ENCODE data around the gene SSR4.

SSR4 gene

GRCh38 chrX:153766098-153766817, 28.2 kb upstream of the SSR4 start:
- H3K27me3 ChIP-seq (ENCODE audit: insufficient read depth, low read depth): no peaks in the 10 kb centered on the region; the same call in 1 of the 2 replicates
- H4K20me1 ChIP-seq (ENCODE audit: insufficient read depth): no peaks in the 10 kb centered on the region
- H3K79me2 ChIP-seq (ENCODE audit: insufficient read depth, low read depth): no peaks in the 10 kb centered on the region
- TF ChIP-seq, protein P1, sequence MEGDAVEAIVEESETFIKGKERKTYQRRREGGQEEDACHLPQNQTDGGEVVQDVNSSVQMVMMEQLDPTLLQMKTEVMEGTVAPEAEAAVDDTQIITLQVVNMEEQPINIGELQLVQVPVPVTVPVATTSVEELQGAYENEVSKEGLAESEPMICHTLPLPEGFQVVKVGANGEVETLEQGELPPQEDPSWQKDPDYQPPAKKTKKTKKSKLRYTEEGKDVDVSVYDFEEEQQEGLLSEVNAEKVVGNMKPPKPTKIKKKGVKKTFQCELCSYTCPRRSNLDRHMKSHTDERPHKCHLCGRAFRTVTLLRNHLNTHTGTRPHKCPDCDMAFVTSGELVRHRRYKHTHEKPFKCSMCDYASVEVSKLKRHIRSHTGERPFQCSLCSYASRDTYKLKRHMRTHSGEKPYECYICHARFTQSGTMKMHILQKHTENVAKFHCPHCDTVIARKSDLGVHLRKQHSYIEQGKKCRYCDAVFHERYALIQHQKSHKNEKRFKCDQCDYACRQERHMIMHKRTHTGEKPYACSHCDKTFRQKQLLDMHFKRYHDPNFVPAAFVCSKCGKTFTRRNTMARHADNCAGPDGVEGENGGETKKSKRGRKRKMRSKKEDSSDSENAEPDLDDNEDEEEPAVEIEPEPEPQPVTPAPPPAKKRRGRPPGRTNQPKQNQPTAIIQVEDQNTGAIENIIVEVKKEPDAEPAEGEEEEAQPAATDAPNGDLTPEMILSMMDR (conservative IDR thresholded peaks at IDR 0.05; ENCODE audit: low read depth, low read length): no peak
- no peak overlapping the region for H3K4me3 ChIP-seq (IDR thresholded peaks at IDR 0.05; ENCODE audit: insufficient read depth, low read depth, low read length)
- no peak overlapping the region for H2AFZ ChIP-seq (ENCODE audit: low read depth)
- no peak overlapping the region for H3K27ac ChIP-seq
- H3K9ac ChIP-seq: no peak overlapping the region
- H3K4me2 ChIP-seq: no peak overlapping the region
- H3K4me1 ChIP-seq (ENCODE audit: low read depth, poor library complexity, severe bottlenecking): no peaks in the 10 kb centered on the region
- no peaks in the 10 kb centered on the region for H3K36me3 ChIP-seq (ENCODE audit: insufficient read depth)

DNA sequence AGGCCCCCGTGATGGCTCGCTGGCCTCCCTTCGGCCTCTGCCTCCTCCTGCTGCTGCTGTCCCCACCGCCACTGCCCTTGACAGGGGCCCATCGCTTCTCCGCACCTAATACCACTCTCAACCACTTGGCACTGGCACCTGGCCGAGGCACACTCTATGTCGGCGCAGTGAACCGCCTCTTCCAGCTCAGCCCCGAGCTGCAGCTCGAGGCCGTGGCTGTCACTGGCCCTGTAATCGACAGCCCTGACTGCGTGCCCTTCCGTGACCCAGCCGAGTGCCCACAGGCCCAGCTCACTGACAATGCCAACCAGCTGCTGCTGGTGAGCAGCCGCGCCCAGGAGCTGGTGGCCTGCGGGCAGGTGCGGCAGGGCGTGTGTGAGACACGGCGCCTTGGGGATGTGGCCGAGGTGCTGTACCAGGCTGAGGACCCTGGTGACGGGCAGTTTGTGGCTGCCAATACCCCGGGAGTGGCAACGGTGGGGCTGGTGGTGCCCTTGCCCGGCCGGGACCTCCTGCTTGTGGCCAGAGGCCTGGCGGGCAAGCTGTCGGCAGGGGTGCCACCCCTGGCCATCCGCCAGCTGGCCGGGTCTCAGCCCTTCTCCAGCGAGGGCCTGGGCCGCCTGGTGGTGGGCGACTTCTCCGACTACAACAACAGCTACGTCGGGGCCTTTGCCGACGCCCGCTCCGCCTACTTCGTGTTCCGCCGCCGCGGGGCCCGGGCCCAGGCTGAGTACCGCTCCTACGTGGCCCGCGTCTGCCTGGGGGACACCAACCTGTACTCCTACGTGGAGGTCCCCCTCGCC, 27.4 kb upstream of the SSR4 start:
- Histone ChIP-seq H2AFZ (ENCODE audit: low read depth) (no peak overlapping the region), H4K20me1 (ENCODE audit: insufficient read depth) (no peaks in the 10 kb centered on the region), H3K27me3 (ENCODE audit: insufficient read depth, low read depth) (no peaks in the 10 kb centered on the region; the same call in 1 of the 2 replicates), H3K4me1 (ENCODE audit: low read depth, poor library complexity, severe bottlenecking) (no peaks in the 10 kb centered on the region), H3K4me3 (IDR thresholded peaks at IDR 0.05; ENCODE audit: insufficient read depth, low read depth, low read length) (no peak overlapping the region), H3K27ac (no peak overlapping the region), H3K36me3 (ENCODE audit: insufficient read depth) (no peaks in the 10 kb centered on the region), H3K4me2 (no peak overlapping the region), H3K9ac (no peak overlapping the region), H3K79me2 (ENCODE audit: insufficient read depth, low read depth) (no peaks in the 10 kb centered on the region)
- TF ChIP-seq, protein P1 (conservative IDR thresholded peaks at IDR 0.05; ENCODE audit: low read depth, low read length): no peak

DNA sequence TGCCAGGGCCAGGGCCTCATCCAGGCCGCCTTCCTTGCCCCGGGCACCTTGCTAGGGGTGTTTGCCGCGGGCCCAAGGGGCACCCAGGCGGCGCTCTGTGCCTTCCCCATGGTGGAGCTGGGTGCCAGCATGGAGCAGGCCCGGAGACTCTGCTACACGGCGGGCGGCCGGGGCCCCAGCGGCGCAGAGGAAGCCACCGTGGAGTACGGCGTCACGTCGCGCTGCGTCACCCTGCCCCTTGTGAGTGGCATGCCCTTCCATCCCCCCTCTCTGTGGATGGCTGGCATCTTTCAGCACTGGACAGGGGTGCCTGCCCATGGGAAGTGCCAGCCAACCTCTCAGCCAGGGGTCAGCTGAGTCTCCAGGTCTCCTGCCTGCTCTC, 26.8 kb upstream of the SSR4 start:
- no peaks in the 10 kb centered on the region for H3K4me1 ChIP-seq (ENCODE audit: low read depth, poor library complexity, severe bottlenecking)
- no peaks in the 10 kb centered on the region; the same call in 1 of the 2 replicates for H3K27me3 ChIP-seq (ENCODE audit: insufficient read depth, low read depth)
- no peak overlapping the region for H3K27ac ChIP-seq

DNA sequence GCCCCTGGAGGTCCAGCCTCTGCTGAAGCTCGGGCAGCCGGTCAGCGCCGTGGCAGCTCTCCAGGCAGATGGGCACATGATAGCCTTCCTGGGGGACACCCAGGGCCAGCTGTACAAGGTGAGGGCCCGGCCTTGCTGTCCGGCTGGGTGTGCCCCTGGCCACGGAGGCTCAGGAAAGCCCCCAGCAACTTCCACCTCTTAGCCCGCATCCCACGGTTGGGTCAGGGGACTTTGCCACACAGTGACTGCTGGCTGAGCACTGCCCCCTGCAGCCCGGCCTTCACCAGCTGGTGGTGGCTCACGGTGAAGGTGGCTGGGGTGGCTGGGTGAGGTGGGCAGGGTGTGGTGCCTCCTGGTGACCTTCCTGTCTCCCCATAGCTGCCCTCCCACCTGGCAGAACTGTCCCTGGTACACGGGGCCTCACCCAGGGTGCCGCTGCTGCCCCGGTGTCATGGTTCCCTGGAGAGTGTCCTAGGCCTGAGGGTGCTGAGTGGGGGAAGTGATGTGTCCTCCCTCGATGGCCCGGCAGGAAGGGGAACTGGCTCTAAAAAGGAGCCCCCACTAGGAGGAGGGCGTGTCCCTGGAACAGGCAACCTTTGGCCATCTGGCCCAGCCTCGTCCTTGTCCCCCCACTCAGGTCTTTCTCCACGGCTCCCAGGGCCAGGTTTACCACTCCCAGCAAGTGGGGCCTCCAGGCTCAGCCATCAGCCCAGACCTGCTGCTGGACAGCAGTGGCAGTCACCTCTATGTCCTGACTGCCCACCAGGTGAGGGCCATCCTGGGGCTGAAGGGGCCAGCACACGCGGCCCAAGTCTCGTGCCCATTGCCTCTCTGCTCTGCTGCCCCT, 25.9 kb upstream of the SSR4 start:
- Histone ChIP-seq H3K36me3 (ENCODE audit: insufficient read depth) (no peaks in the 10 kb centered on the region), H3K27ac (no peak overlapping the region), H3K4me1 (ENCODE audit: low read depth, poor library complexity, severe bottlenecking) (no peaks in the 10 kb centered on the region), H3K9ac (no peak overlapping the region), H3K79me2 (ENCODE audit: insufficient read depth, low read depth) (no peaks in the 10 kb centered on the region), H3K4me2 (no peak overlapping the region), H3K27me3 (ENCODE audit: insufficient read depth, low read depth) (no peaks in the 10 kb centered on the region; the same call in 1 of the 2 replicates), H3K4me3 (IDR thresholded peaks at IDR 0.05; ENCODE audit: insufficient read depth, low read depth, low read length) (no peak overlapping the region), H4K20me1 (ENCODE audit: insufficient read depth) (no peaks in the 10 kb centered on the region), H2AFZ (ENCODE audit: low read depth) (no peak overlapping the region)
- TF ChIP-seq, protein P1 (conservative IDR thresholded peaks at IDR 0.05; ENCODE audit: low read depth, low read length): no peak

More for the DNA sequence above, 26.8 kb upstream of the SSR4 start:
- H3K36me3 ChIP-seq (ENCODE audit: insufficient read depth): no peaks in the 10 kb centered on the region
- no peak overlapping the region for H3K4me2 ChIP-seq
- no peaks in the 10 kb centered on the region for H4K20me1 ChIP-seq (ENCODE audit: insufficient read depth)
- TF ChIP-seq, protein P1 (conservative IDR thresholded peaks at IDR 0.05; ENCODE audit: low read depth, low read length): no peak
- H2AFZ ChIP-seq (ENCODE audit: low read depth): no peak overlapping the region
- H3K4me3 ChIP-seq (IDR thresholded peaks at IDR 0.05; ENCODE audit: insufficient read depth, low read depth, low read length): no peak overlapping the region
- no peaks in the 10 kb centered on the region for H3K79me2 ChIP-seq (ENCODE audit: insufficient read depth, low read depth)
- no peak overlapping the region for H3K9ac ChIP-seq
